MCF 10A (cell line): ENCODE data around the gene RAD9A. TPM values are rescaled to one million over a fixed set of nuclear protein-coding genes. Genes with fewer than 3 reads are reported as not detected.

Experiments
- BruUV-seq: library from RNA; stranded (reverse); fragments of 400-500 nt; replicated peaks from 2 replicates; lab custom pipeline; 2021; lab: Mats Ljungman, UMichigan
- CTCF ChIA-PET: fragments of 300-600 bp; sonication (Branson Sonifier 250); formaldehyde crosslinking; extraction: SDS; loops from one replicate; lab custom pipeline; 2021; ENCODE audit warnings: antibody characterized with exemption, inconsistent platforms; lab: Yijun Ruan, JAX
- POLR2A ChIA-PET: fragments of 300-600, 350-650 bp; sonication (Branson Sonifier 250); formaldehyde crosslinking; extraction: SDS; loops from one replicate; lab custom pipeline; 2020; ENCODE audit warnings: antibody characterized with exemption, inconsistent platforms; lab: Yijun Ruan, JAX
- DNase-seq: peaks from one replicate; pipeline ENCODE4 v3.0.0-alpha.2; 2018; ENCODE audit not compliant: unreplicated experiment
- H3K27ac Mint-ChIP-seq: one replicate; pipeline ENCODE4 v1.8.0; 2022; ENCODE audit warnings: mild to moderate bottlenecking, low read depth, mixed read lengths; ENCODE audit not compliant: unreplicated experiment
- H3K27me3 Mint-ChIP-seq: one replicate; pipeline ENCODE4 v1.8.0; 2022; ENCODE audit warnings: mixed read lengths; ENCODE audit not compliant: insufficient read depth, unreplicated experiment
- H3K36me3 Mint-ChIP-seq: one replicate; pipeline ENCODE4 v1.8.0; 2022; ENCODE audit warnings: mild to moderate bottlenecking, moderate library complexity, mixed read lengths; ENCODE audit not compliant: insufficient read depth, unreplicated experiment
- H3K4me1 Mint-ChIP-seq: one replicate; pipeline ENCODE4 v1.8.0; 2022; ENCODE audit warnings: mixed read lengths; ENCODE audit not compliant: insufficient read depth, unreplicated experiment
- H3K4me3 Mint-ChIP-seq: one replicate; pipeline ENCODE4 v1.8.0; 2022; ENCODE audit warnings: mild to moderate bottlenecking, moderate library complexity, mixed read lengths; ENCODE audit not compliant: unreplicated experiment
- H3K9me3 Mint-ChIP-seq: one replicate; pipeline ENCODE4 v1.8.0; 2022; ENCODE audit warnings: mixed read lengths; ENCODE audit not compliant: unreplicated experiment
- intact Hi-C: fragments of 100-400 bp; cut with micrococcal nuclease; formaldehyde crosslinking; loops from 2 replicates; pipeline ENCODE4 v1.14.1; 2022
- total RNA-seq: library from RNA; stranded (reverse); gene quantifications from 2 replicates; pipeline ENCODE4 v1.2.3, GENCODE V29; 2022
- TF ChIP-seq, protein P1 (sequence below): fragments of 200-600 bp; IDR thresholded peaks from one replicate; pipeline ENCODE4 v1.8.0; 2022; ENCODE audit warnings: antibody characterized with exemption, mild to moderate bottlenecking; ENCODE audit not compliant: unreplicated experiment

The RAD9A gene
- total RNA-seq, 1 experiment from 2014 or later: 9.9 TPM

GRCh38 chr11:67406969-67407687, 15.3 kb downstream of the RAD9A start:
- H3K36me3 Mint-ChIP-seq: peaks cover 14% of the 10 kb centered on the region
- ChIA-PET CTCF (interaction anchor here (0.6 kb wide), 1 partner anchor 50 kb away, joined by 3 read pairs; no protein-coding TSS in a partner anchor), POLR2A (interaction anchor here (0.7 to 2.2 kb wide), 2 partner anchors 13 to 186 kb away, joined by 3 to 6 read pairs; no protein-coding TSS in a partner anchor)
- no TSS peak for BruUV-seq
- peaks cover 4% of the 10 kb centered on the region for H3K4me1 Mint-ChIP-seq
- H3K4me3 Mint-ChIP-seq: no peak overlapping the region
- H3K9me3 Mint-ChIP-seq: no peaks in the 10 kb centered on the region
- TF ChIP-seq, protein P1, sequence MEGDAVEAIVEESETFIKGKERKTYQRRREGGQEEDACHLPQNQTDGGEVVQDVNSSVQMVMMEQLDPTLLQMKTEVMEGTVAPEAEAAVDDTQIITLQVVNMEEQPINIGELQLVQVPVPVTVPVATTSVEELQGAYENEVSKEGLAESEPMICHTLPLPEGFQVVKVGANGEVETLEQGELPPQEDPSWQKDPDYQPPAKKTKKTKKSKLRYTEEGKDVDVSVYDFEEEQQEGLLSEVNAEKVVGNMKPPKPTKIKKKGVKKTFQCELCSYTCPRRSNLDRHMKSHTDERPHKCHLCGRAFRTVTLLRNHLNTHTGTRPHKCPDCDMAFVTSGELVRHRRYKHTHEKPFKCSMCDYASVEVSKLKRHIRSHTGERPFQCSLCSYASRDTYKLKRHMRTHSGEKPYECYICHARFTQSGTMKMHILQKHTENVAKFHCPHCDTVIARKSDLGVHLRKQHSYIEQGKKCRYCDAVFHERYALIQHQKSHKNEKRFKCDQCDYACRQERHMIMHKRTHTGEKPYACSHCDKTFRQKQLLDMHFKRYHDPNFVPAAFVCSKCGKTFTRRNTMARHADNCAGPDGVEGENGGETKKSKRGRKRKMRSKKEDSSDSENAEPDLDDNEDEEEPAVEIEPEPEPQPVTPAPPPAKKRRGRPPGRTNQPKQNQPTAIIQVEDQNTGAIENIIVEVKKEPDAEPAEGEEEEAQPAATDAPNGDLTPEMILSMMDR: no peak
- no peak overlapping the region for H3K27ac Mint-ChIP-seq
- DNase-seq: no peak
- intact Hi-C loops: no loop called here
- no peaks in the 10 kb centered on the region for H3K27me3 Mint-ChIP-seq

GRCh38 chr11:67407688-67408163, 15.9 kb downstream of the RAD9A start:
- intact Hi-C loops: no loop called here
- H3K27ac Mint-ChIP-seq: no peak overlapping the region
- CTCF ChIA-PET: interaction anchor here (0.6 kb wide), 1 partner anchor 51 kb away, joined by 3 read pairs; no protein-coding TSS in a partner anchor
- H3K4me3 Mint-ChIP-seq: no peak overlapping the region
- BruUV-seq: no TSS peak
- TF ChIP-seq, protein P1: no peak
- no peaks in the 10 kb centered on the region for H3K9me3 Mint-ChIP-seq
- peaks cover 4% of the 10 kb centered on the region for H3K4me1 Mint-ChIP-seq
- no peaks in the 10 kb centered on the region for H3K27me3 Mint-ChIP-seq
- POLR2A ChIA-PET: interaction anchor here (2.2 kb wide), 1 partner anchor 12 kb away, joined by 6 read pairs; no protein-coding TSS in a partner anchor
- peaks cover 18% of the 10 kb centered on the region for H3K36me3 Mint-ChIP-seq
- no peak for DNase-seq

DNA sequence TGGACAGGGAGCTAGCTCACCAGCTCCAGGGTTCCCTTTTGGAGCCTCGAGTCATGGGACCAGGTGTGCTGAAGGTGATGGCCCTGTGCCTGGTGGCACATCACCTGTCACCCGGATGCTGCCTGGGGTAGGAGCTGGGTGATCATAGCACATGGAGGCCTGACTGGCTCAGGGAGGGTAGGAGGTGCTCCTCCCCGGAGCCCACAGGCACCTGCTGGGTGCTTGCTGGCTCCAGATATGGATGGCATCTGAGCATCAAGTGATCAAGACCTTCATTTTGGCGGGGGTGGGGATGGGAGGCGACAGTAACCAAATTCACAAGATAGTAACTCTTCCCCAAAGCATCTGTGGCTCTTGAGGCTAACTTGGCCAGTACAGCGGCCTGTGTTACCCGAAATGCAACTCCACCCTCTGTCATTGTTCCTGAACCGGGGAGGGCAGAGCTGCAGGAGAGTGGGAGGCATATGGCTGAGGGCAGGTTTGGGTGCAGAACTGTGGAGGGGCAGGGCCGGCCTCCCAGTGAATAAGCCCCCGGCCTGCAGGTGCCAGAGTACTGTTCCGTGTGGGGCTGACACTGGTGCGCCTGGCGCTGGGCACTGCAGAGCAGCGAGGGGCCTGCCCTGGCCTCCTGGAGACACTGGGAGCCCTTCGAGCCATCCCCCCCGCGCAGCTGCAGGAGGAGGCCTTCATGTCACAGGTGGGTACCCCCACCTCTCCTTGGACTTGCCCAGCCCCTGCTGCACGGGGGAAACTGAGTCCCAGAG, 16.8 kb downstream of the RAD9A start:
- H3K4me3 Mint-ChIP-seq: no peak overlapping the region
- no peak for DNase-seq
- peaks cover 19% of the 10 kb centered on the region for H3K36me3 Mint-ChIP-seq
- intact Hi-C loops: no loop called here
- H3K4me1 Mint-ChIP-seq: peaks cover 4% of the 10 kb centered on the region
- POLR2A ChIA-PET: interaction anchor here (2.2 kb wide), 1 partner anchor 12 kb away, joined by 6 read pairs; no protein-coding TSS in a partner anchor
- CTCF ChIA-PET: no interaction called here
- TF ChIP-seq, protein P1: no peak
- H3K27me3 Mint-ChIP-seq: no peaks in the 10 kb centered on the region
- BruUV-seq: no TSS peak
- H3K27ac Mint-ChIP-seq: no peak overlapping the region
- H3K9me3 Mint-ChIP-seq: no peaks in the 10 kb centered on the region

DNA sequence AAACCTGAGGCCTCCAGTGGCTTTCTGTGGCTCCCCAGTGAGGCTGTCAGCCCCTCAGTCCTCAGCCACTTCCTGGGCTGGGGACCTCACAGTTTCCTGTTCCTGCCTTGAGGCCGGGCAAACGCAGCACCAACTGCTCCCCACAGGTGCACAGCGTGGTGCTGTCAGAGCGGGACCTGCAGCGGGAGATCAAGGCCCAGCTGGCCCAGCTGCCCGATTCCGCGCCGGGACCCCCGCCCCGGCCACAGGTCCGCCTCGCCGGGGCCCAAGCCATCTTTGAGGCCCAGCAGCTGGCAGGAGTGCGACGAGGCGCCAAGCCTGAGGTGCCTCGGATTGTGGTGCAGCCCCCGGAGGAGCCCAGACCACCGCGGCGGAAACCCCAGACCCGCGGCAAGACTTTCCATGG, 17.5 kb downstream of the RAD9A start:
- no TSS peak for BruUV-seq
- no peak for DNase-seq
- TF ChIP-seq, protein P1: no peak
- CTCF ChIA-PET: no interaction called here
- POLR2A ChIA-PET: interaction anchor here (2.2 kb wide), 1 partner anchor 11 kb away, joined by 6 read pairs; no protein-coding TSS in a partner anchor
- H3K4me3 Mint-ChIP-seq: no peak overlapping the region
- H3K27me3 Mint-ChIP-seq: no peaks in the 10 kb centered on the region
- intact Hi-C loops: no loop called here
- H3K9me3 Mint-ChIP-seq: no peaks in the 10 kb centered on the region
- no peak overlapping the region for H3K27ac Mint-ChIP-seq
- peaks cover 19% of the 10 kb centered on the region for H3K36me3 Mint-ChIP-seq
- peaks cover 4% of the 10 kb centered on the region for H3K4me1 Mint-ChIP-seq
